Liver (tissue), 3 donors: ENCODE data around the gene MCM9.

Source experiments
- EGR1 ChIP-seq, 2 donors: IDR thresholded peaks; 2 replicates each; pipeline ENCODE4 v1.6.1; 2016 to 2018; ENCODE audit warnings: antibody characterized with exemption in 2 of 2, low read depth in 2 of 2
- GABPA ChIP-seq, 2 donors: IDR thresholded peaks in 1 of 2; conservative IDR thresholded peaks in 1 of 2; 2 replicates each; pipeline ENCODE4 v1.6.1; 2016; ENCODE audit warnings: antibody characterized with exemption in 2 of 2, mild to moderate bottlenecking in 1 of 2, moderate library complexity in 1 of 2
- HNF4A ChIP-seq, 2 donors: conservative IDR thresholded peaks; 2 replicates each; pipeline ENCODE4 v1.6.1; 2016; ENCODE audit warnings: antibody characterized with exemption in 2 of 2, mild to moderate bottlenecking in 2 of 2
- RAD21 ChIP-seq, 2 donors: IDR thresholded peaks; 2 replicates each; pipeline ENCODE4 v1.6.1; 2016; ENCODE audit warnings: antibody characterized with exemption in 2 of 2, mild to moderate bottlenecking in 2 of 2
- RXRA ChIP-seq, 2 donors: IDR thresholded peaks; 2 replicates each; pipeline ENCODE4 v1.6.1; 2017 to 2018; ENCODE audit warnings: antibody characterized with exemption in 2 of 2, mild to moderate bottlenecking in 1 of 2
- TAF1 ChIP-seq: conservative IDR thresholded peaks from 2 replicates; pipeline ENCODE4 v1.6.1; 2016; ENCODE audit warnings: antibody characterized with exemption, mild to moderate bottlenecking
- TF ChIP-seq, protein P1 (sequence below): fragments of 150-350 bp; IDR thresholded peaks from 2 replicates; pipeline ENCODE4 v1.5.1; 2017; ENCODE audit warnings: improper control_type of control experiment, low read depth, low read length; ENCODE audit not compliant: missing input control
- TF ChIP-seq, protein P2 (sequence below): IDR thresholded peaks from 2 replicates; pipeline ENCODE4 v1.6.1; 2016; ENCODE audit warnings: antibody characterized with exemption
- TF ChIP-seq, protein P3 (sequence below): IDR thresholded peaks from 2 replicates; pipeline ENCODE4 v1.6.1; 2016; ENCODE audit warnings: antibody characterized with exemption
- donor health status: healthy.
- donor health status: healthy.

DNA sequence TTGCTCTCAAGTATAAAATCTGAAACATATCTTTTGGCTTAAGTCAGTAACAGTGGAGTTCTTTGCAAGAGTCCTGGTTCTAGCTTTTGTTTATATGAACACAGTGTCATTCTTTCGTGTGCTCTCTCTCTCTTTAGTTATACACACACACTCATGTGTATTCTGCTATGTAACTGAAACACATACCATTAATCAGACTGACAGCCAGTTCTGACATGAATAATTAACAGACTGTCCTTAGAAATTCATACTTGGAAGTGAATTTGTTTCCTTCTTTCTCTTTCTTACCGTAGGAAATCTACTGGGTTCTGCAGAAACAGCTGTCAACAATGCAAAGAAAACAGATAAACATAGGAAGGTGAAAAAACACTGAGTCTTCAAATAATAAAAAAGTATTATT lies 2.5 kb downstream of the MCM9 start:
- TF ChIP-seq HNF4A (conservative IDR thresholded peaks at IDR 0.05) = no peak
- TF ChIP-seq RAD21 (IDR thresholded peaks at IDR 0.05) = no peak
- TF ChIP-seq RXRA (IDR thresholded peaks at IDR 0.05) = no peak
- TF ChIP-seq, protein P1, sequence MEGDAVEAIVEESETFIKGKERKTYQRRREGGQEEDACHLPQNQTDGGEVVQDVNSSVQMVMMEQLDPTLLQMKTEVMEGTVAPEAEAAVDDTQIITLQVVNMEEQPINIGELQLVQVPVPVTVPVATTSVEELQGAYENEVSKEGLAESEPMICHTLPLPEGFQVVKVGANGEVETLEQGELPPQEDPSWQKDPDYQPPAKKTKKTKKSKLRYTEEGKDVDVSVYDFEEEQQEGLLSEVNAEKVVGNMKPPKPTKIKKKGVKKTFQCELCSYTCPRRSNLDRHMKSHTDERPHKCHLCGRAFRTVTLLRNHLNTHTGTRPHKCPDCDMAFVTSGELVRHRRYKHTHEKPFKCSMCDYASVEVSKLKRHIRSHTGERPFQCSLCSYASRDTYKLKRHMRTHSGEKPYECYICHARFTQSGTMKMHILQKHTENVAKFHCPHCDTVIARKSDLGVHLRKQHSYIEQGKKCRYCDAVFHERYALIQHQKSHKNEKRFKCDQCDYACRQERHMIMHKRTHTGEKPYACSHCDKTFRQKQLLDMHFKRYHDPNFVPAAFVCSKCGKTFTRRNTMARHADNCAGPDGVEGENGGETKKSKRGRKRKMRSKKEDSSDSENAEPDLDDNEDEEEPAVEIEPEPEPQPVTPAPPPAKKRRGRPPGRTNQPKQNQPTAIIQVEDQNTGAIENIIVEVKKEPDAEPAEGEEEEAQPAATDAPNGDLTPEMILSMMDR = no peak
- TF ChIP-seq, protein P2, sequence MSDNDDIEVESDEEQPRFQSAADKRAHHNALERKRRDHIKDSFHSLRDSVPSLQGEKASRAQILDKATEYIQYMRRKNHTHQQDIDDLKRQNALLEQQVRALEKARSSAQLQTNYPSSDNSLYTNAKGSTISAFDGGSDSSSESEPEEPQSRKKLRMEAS = no peak
- TF ChIP-seq, protein P3, sequence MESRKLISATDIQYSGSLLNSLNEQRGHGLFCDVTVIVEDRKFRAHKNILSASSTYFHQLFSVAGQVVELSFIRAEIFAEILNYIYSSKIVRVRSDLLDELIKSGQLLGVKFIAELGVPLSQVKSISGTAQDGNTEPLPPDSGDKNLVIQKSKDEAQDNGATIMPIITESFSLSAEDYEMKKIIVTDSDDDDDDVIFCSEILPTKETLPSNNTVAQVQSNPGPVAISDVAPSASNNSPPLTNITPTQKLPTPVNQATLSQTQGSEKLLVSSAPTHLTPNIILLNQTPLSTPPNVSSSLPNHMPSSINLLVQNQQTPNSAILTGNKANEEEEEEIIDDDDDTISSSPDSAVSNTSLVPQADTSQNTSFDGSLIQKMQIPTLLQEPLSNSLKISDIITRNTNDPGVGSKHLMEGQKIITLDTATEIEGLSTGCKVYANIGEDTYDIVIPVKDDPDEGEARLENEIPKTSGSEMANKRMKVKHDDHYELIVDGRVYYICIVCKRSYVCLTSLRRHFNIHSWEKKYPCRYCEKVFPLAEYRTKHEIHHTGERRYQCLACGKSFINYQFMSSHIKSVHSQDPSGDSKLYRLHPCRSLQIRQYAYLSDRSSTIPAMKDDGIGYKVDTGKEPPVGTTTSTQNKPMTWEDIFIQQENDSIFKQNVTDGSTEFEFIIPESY = no peak
- no peak for TF ChIP-seq GABPA (IDR thresholded peaks at IDR 0.05 in 1 of 2, conservative IDR thresholded peaks at IDR 0.05 in 1 of 2)
- no peak for TF ChIP-seq TAF1
- no peak for TF ChIP-seq EGR1 (IDR thresholded peaks at IDR 0.05; ENCODE audit: low read depth in 2 of 2)
